GM18502 (cell line): ENCODE data around the gene NPAS2.

Source experiments
- ATAC-seq: cut with Tn5 transposase; IDR thresholded peaks from one replicate; pipeline ENCODE4 v1.9.1; 2021; ENCODE audit warnings: mild to moderate bottlenecking; ENCODE audit not compliant: unreplicated experiment, poor library complexity

NPAS2 gene

GRCh38 chr2:100983201-100983600, 163.3 kb downstream of the NPAS2 start:
- ATAC-seq = no peak

DNA sequence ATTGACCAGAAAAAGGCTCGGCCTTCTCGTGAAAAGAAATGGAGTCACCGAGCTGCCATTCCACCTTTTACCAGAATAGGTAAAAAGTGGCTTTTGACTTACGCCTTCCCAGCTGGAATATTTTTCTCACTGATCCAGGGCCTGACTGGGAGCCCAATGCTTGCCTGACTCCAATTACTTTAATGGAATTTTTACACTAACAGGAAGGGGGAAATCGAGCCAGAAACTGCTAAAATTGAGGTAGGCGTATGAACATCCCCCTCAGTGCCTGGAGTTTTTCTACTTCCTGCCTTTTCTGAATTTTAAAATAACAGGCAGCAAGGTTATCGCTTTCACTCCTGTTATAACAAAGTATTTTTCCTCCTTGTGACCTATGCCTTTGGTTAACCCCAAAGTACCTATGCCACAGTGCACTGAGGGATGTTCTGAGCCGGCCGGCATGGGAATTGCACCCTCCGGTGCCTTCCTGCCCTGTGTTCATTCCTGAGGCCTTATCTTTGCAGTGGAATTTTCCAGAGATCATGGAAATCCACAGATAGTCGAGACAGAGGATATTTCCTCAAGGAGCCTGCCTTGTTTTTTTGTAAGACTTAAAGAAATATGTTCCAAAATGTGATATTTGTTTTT, 163.9 kb downstream of the NPAS2 start:
- no peak for ATAC-seq

GRCh38 chr2:100984892-100985307, 165.0 kb downstream of the NPAS2 start:
- ATAC-seq = peak; percentile 83

DNA sequence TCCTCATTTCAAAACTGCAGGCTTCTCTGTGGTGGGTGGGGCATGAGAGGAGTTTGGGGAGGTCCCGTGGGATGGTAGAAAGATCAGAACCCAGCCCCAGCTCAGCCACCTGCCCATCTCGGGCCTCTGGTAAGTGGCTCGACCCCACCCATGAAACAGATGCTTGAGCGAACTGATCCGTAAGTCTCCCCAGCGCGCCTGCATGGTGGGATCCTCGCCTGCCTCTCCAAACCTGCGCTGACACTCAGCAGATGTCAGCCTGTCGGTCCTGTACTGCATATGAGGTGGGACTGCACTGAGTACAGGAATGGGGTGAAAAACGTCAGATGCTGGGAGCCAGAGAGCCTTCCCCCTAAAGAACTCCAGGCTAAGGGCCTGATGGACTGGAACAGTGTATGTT, 166.2 kb downstream of the NPAS2 start:
- no peak for ATAC-seq

- ATAC-seq = no peak
These were observed 167.6 kb downstream of the NPAS2 start for GRCh38 chr2:100987536-100987935.

GRCh38 chr2:100987974-100988373, 168.0 kb downstream of the NPAS2 start:
- no peak for ATAC-seq

DNA sequence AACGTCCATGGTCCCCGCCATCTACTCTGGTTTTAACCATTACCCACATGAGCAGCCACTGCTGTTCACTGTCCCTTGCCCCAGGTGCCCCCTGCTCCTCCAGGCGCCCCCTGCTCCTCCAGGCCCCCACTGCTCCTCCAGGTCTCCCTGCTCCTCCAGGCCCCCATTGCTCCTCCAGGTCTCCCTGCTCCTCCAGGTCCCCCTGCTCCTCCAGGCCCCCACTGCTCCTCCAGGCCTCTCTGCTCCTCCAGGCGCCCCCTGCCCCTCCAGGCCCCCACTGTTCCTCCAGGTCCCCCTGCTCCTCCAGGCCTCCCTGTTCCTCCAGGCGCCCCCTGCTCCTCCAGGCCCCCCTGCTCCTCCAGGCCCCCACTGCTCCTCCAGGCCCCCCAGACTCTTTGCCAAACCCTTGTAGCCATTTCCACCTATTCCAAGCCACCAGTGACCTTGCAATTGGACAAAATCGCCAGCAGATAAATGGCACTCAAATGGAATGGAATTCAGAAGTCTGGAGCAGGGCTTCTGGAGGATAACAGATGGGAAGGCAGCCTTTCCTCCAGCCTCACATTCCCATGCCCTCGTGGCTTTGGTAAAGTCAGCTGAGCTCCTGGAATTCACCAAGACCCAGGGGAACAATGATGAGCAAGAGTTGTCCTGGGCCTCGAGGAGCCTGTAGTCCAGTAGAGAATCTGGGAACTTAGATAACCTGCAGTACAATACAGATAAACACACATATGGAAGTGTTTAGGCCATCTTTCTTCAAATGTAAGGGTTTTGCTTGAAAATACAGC, 168.9 kb downstream of the NPAS2 start:
- ATAC-seq = no peak

DNA sequence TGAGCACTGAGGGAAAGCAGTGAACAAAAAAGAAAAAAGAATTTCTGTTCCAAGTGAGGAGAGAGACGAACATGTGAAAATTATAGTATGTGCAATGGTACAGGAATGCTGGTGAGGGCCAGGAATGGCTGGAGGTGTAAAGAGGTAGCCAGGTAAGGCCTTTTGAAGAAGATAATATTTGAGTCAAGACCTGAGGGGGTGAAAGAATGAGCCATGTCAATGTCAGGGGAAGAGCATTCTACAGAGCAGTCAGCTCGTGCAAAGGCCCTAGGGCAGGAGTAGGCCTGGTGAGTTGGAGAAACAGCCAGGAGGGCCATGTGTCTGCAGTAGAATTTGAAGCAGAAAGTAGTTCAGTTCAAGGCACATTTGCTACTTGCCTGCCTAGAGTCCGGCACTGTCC, 169.7 kb downstream of the NPAS2 start:
- no peak for ATAC-seq

DNA sequence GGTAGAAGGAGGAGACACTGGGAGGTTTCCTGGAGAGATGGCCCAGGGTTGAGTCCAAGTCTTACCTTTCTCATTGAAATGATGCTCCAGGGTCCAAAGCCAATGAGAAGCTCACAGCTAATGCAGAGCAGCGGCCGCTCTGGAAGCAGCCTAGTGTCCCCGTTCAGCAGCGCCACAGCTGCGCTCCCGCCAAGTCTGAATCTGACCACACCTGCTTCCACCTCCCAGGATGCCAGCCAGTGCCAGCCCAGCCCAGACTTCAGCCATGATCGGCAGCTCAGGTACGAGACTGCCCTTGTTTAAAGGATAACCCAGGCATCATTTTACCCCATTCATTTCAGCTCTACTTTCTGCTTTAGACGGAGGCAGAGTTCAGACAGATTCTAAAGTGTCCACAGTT, 170.2 kb downstream of the NPAS2 start:
- ATAC-seq = no peak

- no peak for ATAC-seq
These were observed 170.9 kb downstream of the NPAS2 start for GRCh38 chr2:100990650-100991403.

- ATAC-seq = no peak
These were observed 171.4 kb downstream of the NPAS2 start for GRCh38 chr2:100991404-100991773.

GRCh38 chr2:100992262-100992661, 172.3 kb downstream of the NPAS2 start:
- no peak for ATAC-seq

GRCh38 chr2:100993294-100993693, 173.4 kb downstream of the NPAS2 start:
- ATAC-seq = no peak

GRCh38 chr2:100995309-100996075, 175.6 kb downstream of the NPAS2 start:
- ATAC-seq = no peak

DNA sequence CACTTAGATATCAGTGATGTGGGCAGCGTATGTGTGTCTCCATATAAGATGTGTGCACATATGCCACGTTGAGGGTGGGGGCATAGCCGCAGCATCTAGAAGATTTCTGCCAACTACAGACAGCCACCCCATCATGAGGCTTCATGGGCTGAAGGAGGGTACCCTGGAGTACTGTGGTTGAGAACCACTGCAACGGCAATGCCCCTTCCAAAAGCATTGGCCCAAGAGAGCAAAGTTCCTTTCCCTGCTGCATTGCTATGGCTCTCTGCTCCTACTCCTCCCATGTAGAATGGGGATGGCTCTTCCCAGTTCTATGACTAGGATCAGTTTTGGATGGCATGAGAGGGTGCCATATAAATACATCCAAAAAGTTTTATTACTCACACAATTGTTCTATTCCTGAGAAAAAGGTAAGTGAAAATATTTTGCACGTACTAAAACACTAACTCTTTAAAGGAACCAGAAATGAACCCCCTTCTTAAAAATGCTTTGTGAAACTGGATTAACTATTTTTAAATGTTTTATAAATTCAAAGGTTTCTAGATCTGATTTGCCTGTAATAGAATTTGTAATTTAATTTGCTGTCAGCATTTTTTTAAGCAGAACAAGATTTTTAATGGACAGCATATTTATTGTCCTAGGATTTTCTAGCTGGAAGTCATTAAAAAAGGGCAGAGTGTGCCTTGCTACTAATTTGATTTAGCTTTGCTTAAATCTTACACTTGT, 177.7 kb downstream of the NPAS2 start:
- no peak for ATAC-seq

GRCh38 chr2:100998235-100998573, 178.3 kb downstream of the NPAS2 start:
- ATAC-seq = no peak

- no peak for ATAC-seq
These were observed 180.1 kb downstream of the NPAS2 start for GRCh38 chr2:100999995-101000394.

GRCh38 chr2:101001691-101002561, 182.0 kb downstream of the NPAS2 start, which contains the start of gene RPL31:
Gene RPL31, plus strand, starts transcription at chr2:101002289. Its CDS starts 413 bp downstream, at chr2:101002702.
- peak; percentile 95 for ATAC-seq
